Tibial artery (tissue), 4 donors: Measurements from ENCODE around the gene TNS3.

Source experiments
- DNase-seq, 2 donors: peaks; one replicate each; pipeline ENCODE4 v3.0.0-alpha.2; 2019
- H3K27ac ChIP-seq, 2 donors: fragments of 200-600 bp; sonication (generic) in 1 of 2; 1 replicate in 1 of 2; 2 replicates in 1 of 2; pipeline ENCODE4 v1.5.1; 2018 to 2019; ENCODE audit warnings: mild to moderate bottlenecking in 1 of 2
- H3K27me3 ChIP-seq, 2 donors: fragments of 200-600 bp; sonication (generic) in 1 of 2; one replicate each; pipeline versions ENCODE4 v1.5.1 to v1.6.0; 2016 to 2019
- H3K36me3 ChIP-seq, 3 donors: fragments of 200-600 bp; sonication (generic) in 2 of 3; one replicate each; pipeline ENCODE4 v1.5.1; 2016 to 2019; ENCODE audit warnings: mild to moderate bottlenecking in 2 of 3
- H3K4me1 ChIP-seq, 4 donors: fragments of 200-600 bp; sonication (generic) in 2 of 4; 1 replicate in 3 of 4; 2 replicates in 1 of 4; pipeline ENCODE4 v1.5.1; 2016 to 2019
- H3K4me3 ChIP-seq, 2 donors: fragments of 200-600 bp; sonication (generic) in 1 of 2; 1 replicate in 1 of 2; 2 replicates in 1 of 2; pipeline ENCODE4 v1.5.1; 2018 to 2019; ENCODE audit warnings: mild to moderate bottlenecking in 2 of 2
- H3K9me3 ChIP-seq, 3 donors: fragments of 200-600 bp; sonication (generic) in 1 of 3; one replicate each; pipeline ENCODE4 v1.5.1; 2016 to 2019
- CTCF ChIP-seq, 2 experiments: fragments of 200-600 bp in 1 of 2; fragments of 450-650 bp in 1 of 2; IDR thresholded peaks; one replicate each; pipeline ENCODE4 v1.5.1; 2017 to 2019; ENCODE audit warnings: antibody characterized with exemption in 2 of 2, mild to moderate bottlenecking in 1 of 2, moderate library complexity in 1 of 2
- intact Hi-C: fragments of 100-400 bp; cut with DNase I; formaldehyde crosslinking; loops from one replicate; pipeline ENCODE4 v1.15.0; 2023; ENCODE audit warnings: low total_unique reads

TNS3 gene

DNA sequence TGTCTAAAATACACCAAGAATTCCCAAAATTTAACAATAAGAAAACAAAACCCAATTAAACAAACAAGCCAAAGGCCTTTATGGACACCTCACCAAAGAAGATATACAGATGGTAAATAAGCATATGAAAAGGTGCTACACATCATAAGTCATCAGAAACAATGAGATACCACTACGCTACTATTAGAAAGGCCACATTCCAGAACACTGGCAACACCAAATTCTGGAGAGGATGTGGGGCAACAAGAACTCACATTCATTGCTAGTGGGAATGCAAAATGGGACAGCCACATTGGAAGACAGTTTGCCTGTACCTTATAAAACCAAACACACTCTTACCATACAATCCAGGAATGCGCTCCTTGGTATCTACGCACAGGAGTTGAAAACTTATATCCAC lies 291.4 kb downstream of the TNS3 start:
- Histone ChIP-seq H3K4me1 (peaks cover 0 to 49% (median 27%) of the 10 kb centered on the region in 4 donors), H3K27ac (peak overlapping the region; percentile 59 to 70), H3K9me3 (no peaks in the 10 kb centered on the region), H3K36me3 (peaks cover 15 to 57% (median 45%) of the 10 kb centered on the region in 3 donors), H3K4me3 (no peak overlapping the region), H3K27me3 (no peaks in the 10 kb centered on the region)
- TF ChIP-seq CTCF (IDR thresholded peaks at IDR 0.05): no peak
- intact Hi-C loops: no loop called here
- no peak for DNase-seq

- DNase-seq: no peak
- Histone ChIP-seq H3K9me3 (no peaks in the 10 kb centered on the region), H3K36me3 (peaks cover 30 to 69% (median 62%) of the 10 kb centered on the region in 3 donors), H3K4me3 (no peak overlapping the region), H3K27ac (no peak overlapping the region), H3K4me1 (peaks cover 0 to 25% (median 11%) of the 10 kb centered on the region in 4 donors), H3K27me3 (no peaks in the 10 kb centered on the region)
- intact Hi-C loops: no loop called here
- TF ChIP-seq CTCF (IDR thresholded peaks at IDR 0.05): no peak
Observed at GRCh38 chr7:47288060-47288459, 293.9 kb downstream of the TNS3 start.

DNA sequence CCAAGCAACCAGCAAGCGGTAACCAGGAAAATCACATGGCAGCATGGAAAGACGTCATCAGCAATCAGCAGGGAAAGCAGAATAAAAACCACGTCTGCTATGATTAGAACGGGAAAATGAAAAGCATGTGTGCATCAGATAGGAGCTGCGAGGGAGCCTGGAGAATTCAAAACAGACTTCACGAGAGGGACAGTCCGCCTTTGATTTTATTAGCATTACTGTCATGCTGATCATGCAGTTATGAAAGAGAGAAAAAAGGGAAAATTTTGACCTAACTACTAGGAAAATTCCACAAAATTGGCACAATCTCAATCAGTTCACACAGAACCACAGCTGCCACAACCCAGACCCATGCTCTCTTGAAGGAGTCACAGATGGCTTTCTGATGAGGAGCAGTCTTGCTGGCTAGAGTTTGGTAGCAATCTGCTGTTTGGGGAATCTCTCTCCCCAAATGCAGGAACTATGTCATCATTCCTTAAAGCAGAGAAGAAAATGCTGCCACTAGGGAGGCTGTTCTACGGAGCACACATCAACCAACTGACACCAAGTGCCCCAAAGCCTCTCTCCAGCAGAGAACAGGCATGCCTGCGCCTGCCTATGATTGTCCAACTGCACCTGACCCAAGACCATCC lies 295.9 kb downstream of the TNS3 start:
- Histone ChIP-seq H3K4me1 (peaks cover 0 to 7% (median 2%) of the 10 kb centered on the region in 4 donors), H3K27ac (no peak overlapping the region), H3K36me3 (peaks cover 47 to 75% (median 72%) of the 10 kb centered on the region in 3 donors), H3K27me3 (no peaks in the 10 kb centered on the region), H3K9me3 (no peaks in the 10 kb centered on the region), H3K4me3 (no peak overlapping the region)
- intact Hi-C loops: no loop called here
- DNase-seq: no peak
- no peak for TF ChIP-seq CTCF (IDR thresholded peaks at IDR 0.05)

DNA sequence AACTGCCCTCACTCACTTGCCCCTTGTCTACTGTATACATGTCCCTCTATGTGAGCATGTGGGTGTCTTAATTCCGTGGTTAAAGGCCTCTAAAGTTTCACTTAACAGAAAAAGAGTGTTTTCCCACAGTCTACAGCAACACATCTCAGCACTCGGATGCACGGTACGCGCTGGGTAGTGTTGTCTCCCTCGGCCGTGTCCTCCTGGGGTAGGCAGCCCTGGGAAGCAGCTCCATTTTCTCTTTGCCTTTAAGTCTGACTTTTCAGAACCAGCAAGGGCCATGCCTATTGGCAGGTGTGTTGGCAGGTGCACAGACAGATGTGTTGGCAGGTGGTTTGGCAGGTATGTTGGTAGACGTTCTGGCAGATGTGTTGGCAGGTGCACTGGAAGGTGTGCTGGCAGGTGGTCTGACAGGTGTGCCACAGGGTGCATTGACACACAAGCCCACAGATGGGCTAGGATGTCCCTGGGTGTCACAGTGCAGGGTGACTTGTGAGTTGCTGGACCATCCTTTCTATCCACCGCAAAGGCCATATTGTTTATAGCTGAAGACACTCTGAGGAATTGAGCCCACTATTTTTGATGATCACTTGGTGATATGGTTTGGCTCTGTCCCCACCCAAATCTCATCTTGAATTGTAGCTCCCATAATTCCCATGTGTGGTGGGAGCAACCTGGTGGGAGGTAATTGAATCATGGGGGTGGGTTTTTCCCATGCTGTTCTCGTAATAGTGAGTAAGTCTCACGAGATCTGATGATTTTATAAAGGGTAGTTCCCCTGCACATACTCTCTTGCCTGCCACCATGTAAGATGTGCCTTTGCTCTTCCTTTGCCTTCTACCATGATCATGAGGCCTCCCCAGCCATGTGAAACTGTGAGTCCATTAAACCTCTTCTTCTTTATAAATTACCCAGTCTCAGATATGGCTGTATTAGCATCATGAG lies 296.9 kb downstream of the TNS3 start:
- Histone ChIP-seq H3K36me3 (peaks cover 51 to 79% (median 75%) of the 10 kb centered on the region in 3 donors), H3K9me3 (no peaks in the 10 kb centered on the region), H3K27me3 (no peaks in the 10 kb centered on the region), H3K4me1 (no peaks in the 10 kb centered on the region), H3K4me3 (no peak overlapping the region), H3K27ac (no peak overlapping the region)
- intact Hi-C loops: no loop called here
- no peak for TF ChIP-seq CTCF (IDR thresholded peaks at IDR 0.05)
- no peak for DNase-seq

- intact Hi-C loops: no loop called here
- no peaks in the 10 kb centered on the region for H3K9me3 ChIP-seq
- no peak overlapping the region for H3K4me3 ChIP-seq
- H3K27me3 ChIP-seq: no peaks in the 10 kb centered on the region
- DNase-seq: no peak
- H3K36me3 ChIP-seq: peaks cover 60 to 91% (median 77%) of the 10 kb centered on the region in 3 donors
- H3K4me1 ChIP-seq: no peaks in the 10 kb centered on the region
- no peak for TF ChIP-seq CTCF (IDR thresholded peaks at IDR 0.05)
- no peak overlapping the region for H3K27ac ChIP-seq
Observed at GRCh38 chr7:47283497-47284131, 298.3 kb downstream of the TNS3 start.
